Caco-2 (cell line): ENCODE measurements around the gene BMP7. TPM values are rescaled to one million over a fixed set of nuclear protein-coding genes. Genes with fewer than 3 reads are reported as not detected.

Experiments
- BruUV-seq: library from RNA; stranded (reverse); fragments of 400-500 nt; replicated peaks from 2 replicates; lab custom pipeline; 2021; lab: Mats Ljungman, UMichigan
- CTCF ChIA-PET: fragments of 300-600 bp; sonication (Branson Sonifier 250); formaldehyde crosslinking; loops from one replicate; lab custom pipeline; 2022; ENCODE audit warnings: antibody characterized with exemption; lab: Charles Lee
- POLR2A ChIA-PET: fragments of 300-600 bp; sonication (Branson Sonifier 250); formaldehyde crosslinking; loops from one replicate; lab custom pipeline; 2022; ENCODE audit warnings: antibody characterized with exemption; lab: Charles Lee
- DNase-seq, 2 experiments: peaks; one replicate each; pipeline versions ENCODE4 v3.0.0 to v3.0.0-alpha.2; 2020 to 2022
- H3K27me3 ChIP-seq: replicated peaks from 2 replicates; pipeline ENCODE4 v1.6.0; 2011; ENCODE audit warnings: low read length; ENCODE audit not compliant: control insufficient read depth, insufficient read depth
- H3K36me3 ChIP-seq: 2 replicates; pipeline ENCODE4 v1.5.1; 2011; ENCODE audit warnings: low read length; ENCODE audit not compliant: control insufficient read depth, insufficient read depth
- H3K4me1 ChIP-seq: fragments of 250-450 bp; sonication (Bioruptor Pico); 2 replicates; pipeline ENCODE4 v1.5.1; 2020; ENCODE audit warnings: mild to moderate bottlenecking
- H3K4me3 ChIP-seq: 2 replicates; pipeline ENCODE4 v1.5.1; 2011; ENCODE audit warnings: low read depth, mild to moderate bottlenecking, control low read depth, low read length
- H3K9me3 ChIP-seq: fragments of 250-450 bp; sonication (Bioruptor Pico); 2 replicates; pipeline ENCODE4 v1.5.1; 2020; ENCODE audit warnings: mild to moderate bottlenecking, moderate library complexity
- H3K27ac Mint-ChIP-seq: one replicate; pipeline ENCODE4 v1.8.0; 2022; ENCODE audit warnings: mixed read lengths; ENCODE audit not compliant: unreplicated experiment
- H3K27me3 Mint-ChIP-seq: one replicate; pipeline ENCODE4 v1.8.0; 2022; ENCODE audit warnings: mixed read lengths; ENCODE audit not compliant: insufficient read depth, unreplicated experiment
- H3K36me3 Mint-ChIP-seq: one replicate; pipeline ENCODE4 v1.8.0; 2022; ENCODE audit warnings: mild to moderate bottlenecking, mixed read lengths; ENCODE audit not compliant: insufficient read depth, unreplicated experiment
- H3K4me1 Mint-ChIP-seq: one replicate; pipeline ENCODE4 v1.8.0; 2022; ENCODE audit warnings: low read depth, mixed read lengths; ENCODE audit not compliant: unreplicated experiment
- H3K4me3 Mint-ChIP-seq: one replicate; pipeline ENCODE4 v1.8.0; 2022; ENCODE audit warnings: mild to moderate bottlenecking, moderate library complexity, mixed read lengths; ENCODE audit not compliant: unreplicated experiment
- H3K9me3 Mint-ChIP-seq: one replicate; pipeline ENCODE4 v1.8.0; 2022; ENCODE audit warnings: mixed read lengths; ENCODE audit not compliant: unreplicated experiment
- CTCF ChIP-seq, 2 experiments: fragments of 200-600 bp in 1 of 2; IDR thresholded peaks; 1 replicate in 1 of 2; 2 replicates in 1 of 2; pipeline versions ENCODE4 v1.5.1 to v1.8.0; 2011 to 2022; ENCODE audit warnings: antibody characterized with exemption in 1 of 2, control low read depth in 1 of 2, inconsistent platforms in 1 of 2, low read depth in 1 of 2, low read length in 1 of 2, mild to moderate bottlenecking in 1 of 2, moderate library complexity in 1 of 2; ENCODE audit not compliant: insufficient read depth in 1 of 2, severe bottlenecking in 1 of 2, unreplicated experiment in 1 of 2
- intact Hi-C: fragments of 100-400 bp; cut with micrococcal nuclease; formaldehyde crosslinking; loops from one replicate; pipeline ENCODE4 v1.10.0; 2022; ENCODE audit not compliant: unreplicated experiment
- total RNA-seq: library from RNA; stranded (reverse); gene quantifications from 2 replicates; pipeline ENCODE4 v1.2.3, GENCODE V29; 2022

The BMP7 gene
- total RNA-seq, 1 experiment from 2014 or later: 317 TPM

DNA sequence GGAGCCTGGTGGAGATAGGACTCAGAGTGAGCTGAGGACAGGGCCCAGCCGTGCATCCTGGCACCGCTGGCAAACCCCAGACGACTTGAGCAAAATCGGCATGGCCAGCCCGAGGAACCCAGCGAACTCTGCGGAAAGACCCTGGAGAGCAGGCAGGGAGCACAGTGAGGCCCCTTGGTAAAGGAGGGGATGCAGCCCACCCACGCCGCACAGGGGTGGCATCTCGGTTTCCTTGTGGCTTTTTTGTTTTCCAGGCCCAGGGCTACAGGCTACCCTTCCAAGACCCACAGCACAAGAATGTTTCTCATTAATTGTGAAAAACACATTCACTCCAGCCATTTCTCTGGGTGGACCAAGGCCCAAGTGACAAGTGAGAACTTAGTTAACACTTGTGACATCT is 71.4 kb downstream of the BMP7 start:
- H3K4me3 ChIP-seq: no peak overlapping the region
- H3K9me3 ChIP-seq: no peaks in the 10 kb centered on the region
- H3K4me1 ChIP-seq: no peaks in the 10 kb centered on the region
- no peak overlapping the region for H3K4me3 Mint-ChIP-seq
- peak overlapping the region; percentile 24 for H3K27ac Mint-ChIP-seq
- H3K36me3 Mint-ChIP-seq: peaks cover 92% of the 10 kb centered on the region
- DNase-seq: no peak
- H3K4me1 Mint-ChIP-seq: peaks cover 9% of the 10 kb centered on the region
- POLR2A ChIA-PET: no interaction called here
- H3K36me3 ChIP-seq: 0 out of 2 replicates have a peak, but pooled peaks cover 5% of the 10 kb centered on the region
- CTCF ChIA-PET: no interaction called here
- no peaks in the 10 kb centered on the region for H3K27me3 ChIP-seq
- no TSS peak for BruUV-seq
- H3K9me3 Mint-ChIP-seq: no peaks in the 10 kb centered on the region
- no peaks in the 10 kb centered on the region for H3K27me3 Mint-ChIP-seq
- TF ChIP-seq CTCF (IDR thresholded peaks at IDR 0.05; ENCODE audit: insufficient read depth in 1 of 2, low read depth in 1 of 2, low read length in 1 of 2, severe bottlenecking in 1 of 2, unreplicated experiment in 1 of 2): no peak
- intact Hi-C loops: no loop called here

GRCh38 chr20:57194154-57194553 is 72.3 kb downstream of the BMP7 start:
- Histone ChIP-seq H3K27me3 (no peaks in the 10 kb centered on the region), H3K9me3 (no peaks in the 10 kb centered on the region), H3K4me1 (no peaks in the 10 kb centered on the region), H3K36me3 (0 out of 2 replicates have a peak, but pooled peaks cover 2% of the 10 kb centered on the region), H3K4me3 (no peak overlapping the region)
- ChIA-PET CTCF (no interaction called here), POLR2A (no interaction called here)
- Mint-ChIP-seq H3K9me3 (no peaks in the 10 kb centered on the region), H3K27ac (no peak overlapping the region), H3K4me1 (peaks cover 13% of the 10 kb centered on the region), H3K4me3 (no peak overlapping the region), H3K36me3 (peaks cover 93% of the 10 kb centered on the region), H3K27me3 (no peaks in the 10 kb centered on the region)
- BruUV-seq: no TSS peak
- no peak for TF ChIP-seq CTCF (IDR thresholded peaks at IDR 0.05; ENCODE audit: insufficient read depth in 1 of 2, low read depth in 1 of 2, low read length in 1 of 2, severe bottlenecking in 1 of 2, unreplicated experiment in 1 of 2)
- intact Hi-C loops: no loop called here
- DNase-seq: no peak

GRCh38 chr20:57193094-57193493 is 73.3 kb downstream of the BMP7 start:
- CTCF ChIA-PET: interaction anchor here (1.0 kb wide), 1 partner anchor 140 kb away, joined by 3 read pairs; no protein-coding TSS in a partner anchor
- intact Hi-C loops: no loop called here

More at GRCh38 chr20:57193094-57193493, 73.3 kb downstream of the BMP7 start:
- DNase-seq: no peak
- no peak overlapping the region for H3K4me3 ChIP-seq
- H3K27me3 ChIP-seq: no peaks in the 10 kb centered on the region
- H3K4me3 Mint-ChIP-seq: no peak overlapping the region
- no peak overlapping the region for H3K27ac Mint-ChIP-seq
- 0 out of 2 replicates have a peak, but pooled peaks cover 2% of the 10 kb centered on the region for H3K36me3 ChIP-seq
- no TSS peak for BruUV-seq
- no peaks in the 10 kb centered on the region for H3K9me3 Mint-ChIP-seq
- H3K36me3 Mint-ChIP-seq: peaks cover 93% of the 10 kb centered on the region
- H3K4me1 Mint-ChIP-seq: peaks cover 13% of the 10 kb centered on the region
- no peaks in the 10 kb centered on the region for H3K9me3 ChIP-seq
- no peaks in the 10 kb centered on the region for H3K27me3 Mint-ChIP-seq
- H3K4me1 ChIP-seq: no peaks in the 10 kb centered on the region
- POLR2A ChIA-PET: no interaction called here
- no peak for TF ChIP-seq CTCF (IDR thresholded peaks at IDR 0.05; ENCODE audit: insufficient read depth in 1 of 2, low read depth in 1 of 2, low read length in 1 of 2, severe bottlenecking in 1 of 2, unreplicated experiment in 1 of 2)
